Endothelial cell of umbilical vein (primary cell): Measurements from ENCODE around the gene SLC9B2.

Experiments used
- EZH2 ChIP-seq: IDR thresholded peaks from 2 replicates; pipeline ENCODE4 v1.6.1; 2012; ENCODE audit warnings: borderline replicate concordance, low read depth, mild to moderate bottlenecking, moderate library complexity, low read length, inconsistent platforms; ENCODE audit not compliant: severe bottlenecking
- POLR2AphosphoS5 ChIP-seq: IDR thresholded peaks from 2 replicates; pipeline ENCODE4 v1.6.1; 2012; ENCODE audit warnings: low read depth, mild to moderate bottlenecking, control low read depth, low read length, moderate library complexity; ENCODE audit not compliant: insufficient read depth
- TF ChIP-seq, protein P1 (sequence below), 2 donors: IDR thresholded peaks; 1 replicate in 1 of 2; 2 replicates in 1 of 2; pipeline ENCODE4 v1.5.1; 2011; ENCODE audit warnings: low read length in 2 of 2, mild to moderate bottlenecking in 2 of 2, moderate library complexity in 2 of 2, control low read depth in 1 of 2, inconsistent platforms in 1 of 2, low read depth in 1 of 2; ENCODE audit not compliant: insufficient read depth in 1 of 2; ENCODE audit errors: extremely low read depth in 1 of 2

DNA sequence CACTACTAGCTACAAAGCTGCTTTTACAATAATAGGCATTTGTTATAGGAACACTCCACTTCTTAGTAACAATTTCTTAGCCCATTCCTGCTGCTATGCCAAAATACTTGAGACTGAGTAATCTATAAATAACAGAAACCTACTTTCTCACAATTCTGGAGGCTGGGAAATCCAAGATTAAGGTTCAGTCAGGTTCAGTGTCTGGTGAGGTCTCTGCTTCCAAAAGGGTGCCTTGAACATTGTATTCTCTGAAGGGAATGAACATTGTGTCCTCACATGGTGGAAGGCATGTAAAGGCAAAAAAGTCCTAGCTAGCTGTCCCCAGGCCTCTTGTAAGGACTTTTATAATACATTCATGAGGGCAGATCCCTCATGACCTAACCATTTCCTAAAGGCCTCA lies 64.0 kb downstream of the SLC9B2 start:
- TF ChIP-seq EZH2: no peak
- TF ChIP-seq, protein P1, sequence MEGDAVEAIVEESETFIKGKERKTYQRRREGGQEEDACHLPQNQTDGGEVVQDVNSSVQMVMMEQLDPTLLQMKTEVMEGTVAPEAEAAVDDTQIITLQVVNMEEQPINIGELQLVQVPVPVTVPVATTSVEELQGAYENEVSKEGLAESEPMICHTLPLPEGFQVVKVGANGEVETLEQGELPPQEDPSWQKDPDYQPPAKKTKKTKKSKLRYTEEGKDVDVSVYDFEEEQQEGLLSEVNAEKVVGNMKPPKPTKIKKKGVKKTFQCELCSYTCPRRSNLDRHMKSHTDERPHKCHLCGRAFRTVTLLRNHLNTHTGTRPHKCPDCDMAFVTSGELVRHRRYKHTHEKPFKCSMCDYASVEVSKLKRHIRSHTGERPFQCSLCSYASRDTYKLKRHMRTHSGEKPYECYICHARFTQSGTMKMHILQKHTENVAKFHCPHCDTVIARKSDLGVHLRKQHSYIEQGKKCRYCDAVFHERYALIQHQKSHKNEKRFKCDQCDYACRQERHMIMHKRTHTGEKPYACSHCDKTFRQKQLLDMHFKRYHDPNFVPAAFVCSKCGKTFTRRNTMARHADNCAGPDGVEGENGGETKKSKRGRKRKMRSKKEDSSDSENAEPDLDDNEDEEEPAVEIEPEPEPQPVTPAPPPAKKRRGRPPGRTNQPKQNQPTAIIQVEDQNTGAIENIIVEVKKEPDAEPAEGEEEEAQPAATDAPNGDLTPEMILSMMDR (IDR thresholded peaks at IDR 0.05; ENCODE audit: extremely low read depth in 1 of 2, insufficient read depth in 1 of 2, low read depth in 1 of 2, low read length in 2 of 2): no peak
- TF ChIP-seq POLR2AphosphoS5: no peak
